HG02571 (cell line): ENCODE results near the gene TEPSIN.

Experiments used
- ATAC-seq: cut with Tn5 transposase; IDR thresholded peaks from one replicate; pipeline ENCODE4 v1.9.1; 2021; ENCODE audit warnings: mild to moderate bottlenecking, moderate library complexity; ENCODE audit not compliant: unreplicated experiment

Gene TEPSIN

DNA sequence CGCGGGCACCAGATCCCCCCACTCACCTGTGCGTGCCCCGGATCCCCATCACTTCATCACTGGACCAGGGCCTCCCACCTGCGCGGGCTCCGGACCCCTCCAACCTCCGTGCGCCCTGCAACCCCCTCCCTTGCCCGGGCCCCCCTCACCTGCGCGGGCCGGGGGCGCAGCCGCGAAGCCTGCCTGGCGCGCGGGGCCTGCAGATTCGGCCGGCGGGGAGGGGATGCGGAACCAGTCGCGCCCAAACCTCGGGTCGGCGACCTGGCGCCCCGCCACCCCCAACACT is 16.3 kb downstream of the TEPSIN start:
- no peak for ATAC-seq

GRCh38 chr17:81221842-81222619 is 16.8 kb downstream of the TEPSIN start:
- no peak for ATAC-seq

DNA sequence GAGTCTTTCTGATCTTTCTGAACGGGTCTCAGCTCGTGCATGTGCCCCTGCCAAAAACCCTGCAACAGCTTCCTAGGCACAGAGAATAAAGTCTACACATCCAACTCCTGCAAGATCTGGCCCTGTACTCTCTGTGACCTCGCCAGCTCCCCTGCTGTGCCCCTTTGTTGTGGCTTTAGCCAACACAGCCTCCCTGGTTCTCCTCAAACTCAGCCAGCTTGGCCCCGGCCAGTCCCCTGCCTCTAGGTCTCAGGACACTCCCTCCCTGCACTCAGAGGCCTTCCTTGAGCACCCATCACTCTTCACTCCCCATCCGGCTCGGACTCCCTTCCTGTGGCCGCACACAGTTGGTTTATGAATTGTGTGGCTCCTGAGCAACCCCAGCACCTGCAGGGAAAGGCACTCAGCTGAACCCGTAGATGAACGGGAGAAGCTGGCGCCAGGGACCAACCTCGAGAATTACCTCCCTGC is 17.4 kb downstream of the TEPSIN start:
- ATAC-seq, result no peak

DNA sequence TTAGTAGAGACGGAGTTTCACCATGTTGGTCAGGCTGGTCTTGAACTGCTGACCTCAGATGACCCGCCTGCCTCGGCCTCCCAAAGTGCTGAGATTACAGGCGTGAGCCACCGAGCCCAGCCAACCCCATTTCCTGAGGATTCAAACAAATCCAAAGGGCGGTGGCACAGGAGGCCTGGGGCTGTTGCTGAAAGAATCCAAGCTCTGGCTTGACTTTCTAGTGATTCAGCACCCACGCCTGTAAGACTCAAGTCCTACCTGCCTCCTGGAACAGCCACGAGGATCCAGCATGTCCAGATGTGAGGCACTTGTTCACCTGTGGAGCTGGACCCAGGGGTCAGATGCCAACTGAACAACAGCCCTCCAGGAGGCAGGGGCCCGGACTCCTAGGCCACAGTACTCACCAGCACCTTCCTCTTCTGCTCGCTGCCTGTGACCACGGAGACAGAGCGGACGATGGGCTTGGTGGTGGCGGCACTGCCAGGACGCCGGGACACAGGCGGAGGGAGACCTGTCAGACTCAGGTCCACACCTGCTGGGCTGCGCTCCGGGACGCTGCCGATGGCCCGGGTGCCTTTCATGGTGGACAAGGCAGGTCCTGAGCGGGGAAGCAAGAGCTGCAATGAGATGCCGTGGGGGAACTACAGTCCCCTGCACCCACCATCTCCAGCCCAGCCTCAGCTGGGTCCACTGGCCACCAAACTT is 19.2 kb downstream of the TEPSIN start:
- no peak for ATAC-seq

- no peak for ATAC-seq
These were observed 19.9 kb downstream of the TEPSIN start for GRCh38 chr17:81218991-81219390.

- ATAC-seq, result no peak
These were observed 20.4 kb downstream of the TEPSIN start for GRCh38 chr17:81218459-81218858.

- ATAC-seq, result no peak
These were observed 21.4 kb downstream of the TEPSIN start for GRCh38 chr17:81217491-81217890.

DNA sequence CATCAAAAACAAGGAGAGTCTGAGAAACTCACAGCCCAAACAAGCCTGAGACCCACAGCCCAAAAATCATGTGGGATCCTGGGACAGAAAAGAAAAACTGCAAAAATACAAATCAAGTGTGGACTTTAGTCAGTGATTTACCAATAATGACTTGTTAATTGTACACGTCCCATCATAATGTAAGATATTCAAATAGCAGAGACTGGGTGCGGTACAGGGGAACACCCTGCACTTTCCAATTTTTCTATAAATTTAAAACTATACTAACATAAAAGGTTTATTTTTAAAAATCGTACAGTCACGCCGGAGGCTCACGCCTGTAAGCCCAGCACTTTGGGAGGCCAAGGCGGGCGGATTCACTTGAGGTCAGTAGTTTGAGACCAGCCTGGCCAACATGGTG is 24.9 kb downstream of the TEPSIN start:
- ATAC-seq, result no peak

GRCh38 chr17:81212365-81212764 is 26.5 kb downstream of the TEPSIN start:
- ATAC-seq, result no peak

DNA sequence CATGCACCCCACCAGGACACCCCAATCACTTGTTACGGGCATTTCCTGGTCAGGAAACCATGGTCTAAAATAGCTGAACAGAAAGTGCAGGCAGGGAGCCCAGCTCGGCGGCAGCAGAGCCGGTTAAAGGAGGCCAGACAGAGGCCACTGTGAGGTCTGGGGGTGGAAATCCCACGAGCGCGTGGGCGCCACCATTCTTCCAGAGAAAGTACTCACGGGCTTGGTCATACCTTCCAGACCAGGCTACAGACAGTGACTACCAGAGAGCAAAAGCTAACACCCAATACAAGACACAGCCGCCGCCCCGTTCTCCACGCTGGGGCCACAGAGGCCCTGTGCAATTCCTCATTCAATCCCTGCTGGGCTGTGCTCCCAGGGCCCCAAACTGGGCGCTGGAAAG is 28.0 kb downstream of the TEPSIN start:
- no peak for ATAC-seq

DNA sequence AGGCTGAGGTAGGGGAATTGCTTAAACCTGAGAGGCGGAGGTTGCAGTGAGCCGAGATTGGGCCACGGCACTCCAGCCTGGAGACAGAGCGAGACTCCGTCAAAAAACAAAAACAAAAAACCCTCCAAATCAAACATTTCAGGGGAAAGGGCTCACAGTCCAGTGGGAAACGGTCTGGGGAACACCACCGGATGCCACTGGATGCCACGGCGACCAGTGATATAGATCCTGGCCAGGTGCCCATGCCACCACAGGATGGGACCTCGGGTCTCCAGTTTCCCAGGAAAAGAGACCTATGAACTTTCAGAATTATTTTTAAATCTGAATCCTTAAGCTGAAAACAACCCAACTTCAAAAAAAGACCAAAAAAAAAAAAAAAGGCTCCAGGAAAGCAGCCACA is 28.4 kb downstream of the TEPSIN start:
- no peak for ATAC-seq

GRCh38 chr17:81209141-81209540 is 29.7 kb downstream of the TEPSIN start:
- ATAC-seq, result no peak

GRCh38 chr17:81208651-81209050 is 30.2 kb downstream of the TEPSIN start:
- ATAC-seq, result no peak

GRCh38 chr17:81207610-81208581 is 31.0 kb downstream of the TEPSIN start:
- ATAC-seq, result no peak

DNA sequence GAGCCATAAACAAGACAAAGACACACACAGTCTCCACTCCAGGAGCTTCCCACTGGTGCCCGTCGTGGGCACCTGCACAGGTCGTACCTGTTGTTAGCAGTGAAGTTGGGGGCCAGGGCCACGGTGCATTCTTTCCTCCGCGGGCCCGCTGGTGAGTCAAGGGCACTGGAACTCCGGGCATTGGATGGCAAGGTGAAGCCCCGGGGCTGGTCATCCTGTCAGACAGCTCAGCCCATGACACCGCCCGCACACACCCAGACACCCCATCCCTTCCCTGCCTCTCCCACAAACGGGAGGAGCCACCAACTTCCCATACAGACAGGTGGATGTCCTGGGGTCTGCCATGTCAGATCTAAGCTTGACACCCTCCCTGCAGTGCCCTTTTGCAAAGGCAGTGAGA is 32.2 kb downstream of the TEPSIN start:
- no peak for ATAC-seq

DNA sequence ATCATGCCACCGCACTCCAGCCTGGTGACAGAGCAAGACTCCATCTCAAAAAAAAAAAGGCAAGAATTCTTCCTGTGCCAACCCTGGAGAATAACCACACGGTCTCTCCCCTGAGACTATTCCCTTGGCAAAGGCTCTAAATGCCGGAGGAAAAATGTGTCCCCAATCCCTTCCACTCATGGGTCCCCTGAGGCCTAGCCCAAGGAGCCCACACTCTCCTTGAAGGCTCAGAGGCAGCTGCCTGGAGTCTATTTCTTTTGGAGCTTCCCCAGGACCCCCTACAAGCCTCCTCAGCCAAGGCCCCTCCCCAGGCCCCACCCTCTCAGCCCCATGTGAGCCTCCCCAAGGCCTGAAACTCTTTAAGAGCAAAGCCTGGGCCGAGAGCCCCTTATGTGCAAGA is 32.7 kb downstream of the TEPSIN start:
- no peak for ATAC-seq

- ATAC-seq, result no peak
These were observed 34.3 kb downstream of the TEPSIN start for GRCh38 chr17:81204578-81204977.

- ATAC-seq, result no peak
These were observed 35.7 kb downstream of the TEPSIN start for GRCh38 chr17:81203136-81203535.

DNA sequence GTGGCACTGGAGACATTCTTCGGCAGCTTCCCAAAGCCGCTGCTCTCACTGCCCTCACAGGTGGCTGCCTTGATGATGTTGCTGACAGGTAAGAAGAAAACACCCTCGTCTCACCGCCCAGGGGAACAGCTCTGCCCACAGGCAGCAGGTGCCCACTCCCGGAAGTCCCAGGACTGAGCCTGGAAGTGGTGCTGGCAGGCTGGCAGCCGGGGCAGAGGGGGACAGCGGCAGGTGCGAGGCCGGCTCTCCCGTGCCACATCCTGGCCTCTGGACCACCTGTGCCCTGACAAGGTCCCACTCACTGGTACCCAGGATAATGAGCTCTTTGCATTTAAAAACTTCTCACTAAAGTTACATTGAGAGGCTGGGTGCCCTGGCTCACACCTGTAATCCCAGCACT is 36.5 kb downstream of the TEPSIN start:
- no peak for ATAC-seq

DNA sequence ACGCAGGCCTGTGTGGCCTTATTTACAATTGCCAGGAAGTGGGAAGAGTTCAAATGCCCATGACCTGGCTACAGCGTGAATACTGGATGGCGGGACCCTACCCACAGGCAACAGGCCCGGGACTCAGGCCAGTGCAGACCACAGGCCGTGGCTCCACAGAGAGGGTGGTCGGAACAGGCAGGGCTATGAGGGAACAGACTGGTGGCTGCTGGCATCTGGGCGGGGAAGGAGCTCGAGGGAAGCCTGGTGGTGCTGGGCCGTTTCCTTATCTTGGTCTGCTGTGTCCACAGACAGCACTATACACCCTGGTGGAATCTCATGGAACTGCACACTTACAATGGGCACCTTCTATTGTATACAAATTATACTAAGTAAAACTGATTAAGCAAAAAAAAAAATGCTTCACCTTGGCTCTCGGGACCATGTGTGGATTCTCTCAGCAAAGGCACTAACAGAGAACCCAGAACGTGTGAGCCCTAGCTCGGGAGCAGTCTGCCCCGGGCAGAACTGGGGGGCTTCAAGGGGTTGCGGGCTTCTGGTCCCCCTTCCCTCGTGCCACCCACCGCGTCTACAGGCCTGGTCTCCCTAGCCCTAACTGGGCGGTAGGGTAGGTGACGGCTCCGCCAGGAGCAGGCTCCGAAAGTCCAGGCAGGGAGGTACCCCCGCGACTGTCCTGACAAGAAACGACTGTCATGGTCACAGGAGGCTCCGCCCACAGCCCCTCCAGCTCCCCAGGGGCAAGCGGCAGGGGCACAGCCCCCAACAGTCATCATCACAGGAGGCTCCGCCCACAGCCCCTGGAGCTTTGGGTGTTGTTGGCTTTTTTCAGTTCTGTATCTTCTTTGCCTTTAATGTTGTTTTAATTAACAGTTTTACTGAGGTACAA is 37.9 kb downstream of the TEPSIN start:
- no peak for ATAC-seq
